ENCODE results near the gene RHOF. TPM values are rescaled to one million over a fixed set of nuclear protein-coding genes. Genes with fewer than 3 reads are reported as not detected.

The RHOF gene
- total RNA-seq, 1 donor from 2014 or later, result 31.9 TPM

DNA sequence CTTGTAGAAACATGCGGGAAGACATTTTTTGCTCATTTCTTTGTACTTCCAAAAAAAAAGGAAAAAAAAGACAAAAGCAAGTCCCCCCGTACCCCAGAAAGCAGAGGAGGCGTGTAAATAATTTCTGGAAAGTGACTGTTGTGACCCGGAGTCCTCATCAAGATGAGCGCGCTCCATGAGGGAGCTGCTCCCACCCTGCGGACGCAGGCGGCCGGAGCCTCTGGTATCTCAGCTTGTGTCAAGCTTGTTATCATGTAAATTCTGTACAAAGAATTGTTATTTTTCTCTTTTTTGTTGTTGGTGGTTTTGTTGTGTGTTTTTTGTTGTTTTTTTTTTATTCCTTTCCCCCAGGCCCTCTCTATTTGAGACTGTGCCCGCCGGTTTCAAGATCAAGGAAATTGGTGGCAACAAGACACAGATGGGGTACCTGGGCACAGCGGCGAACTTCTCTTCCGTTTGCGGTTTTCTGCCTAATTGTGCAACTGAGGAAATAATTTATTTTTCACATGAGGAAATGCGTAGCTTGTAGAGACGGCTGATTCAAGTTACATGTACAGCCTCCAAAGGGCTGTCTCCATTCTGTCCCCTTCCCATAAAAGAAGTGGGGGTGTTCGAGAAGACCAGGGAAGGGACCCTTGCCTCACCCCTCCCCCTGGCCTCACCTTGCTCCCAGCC is 38.2 kb upstream of the RHOF start:
- no peak overlapping the region for H3K4me2 ChIP-seq (ENCODE audit: low read length)
- Mint-ChIP-seq H3K27me3 (ENCODE audit: low read depth, unreplicated experiment) (peaks cover 3% of the 10 kb centered on the region), H3K36me3 (ENCODE audit: low read depth, unreplicated experiment) (peaks cover 24% of the 10 kb centered on the region), H3K9me3 (ENCODE audit: unreplicated experiment) (no peaks in the 10 kb centered on the region), H3K4me1 (ENCODE audit: low read depth, unreplicated experiment) (no peaks in the 10 kb centered on the region), H3K27ac (ENCODE audit: unreplicated experiment) (no peak overlapping the region), H3K4me3 (ENCODE audit: unreplicated experiment) (no peak overlapping the region)
- FAIRE-seq (no peak), DNase-seq (ENCODE audit: low read depth) (no peak)
- H4K20me1 ChIP-seq (ENCODE audit: insufficient read depth, low read length), result peaks cover 18% of the 10 kb centered on the region
- no peaks in the 10 kb centered on the region for H3K79me2 ChIP-seq (ENCODE audit: insufficient read depth, low read length)
- no peaks in the 10 kb centered on the region for H3K4me1 ChIP-seq (ENCODE audit: insufficient read depth, low read length)
- no peak overlapping the region for H2AFZ ChIP-seq (ENCODE audit: low read depth, low read length)
- TF ChIP-seq EZH2 (IDR thresholded peaks at IDR 0.05; ENCODE audit: insufficient read depth, low read length) (no peak), CTCF (IDR thresholded peaks at IDR 0.05; ENCODE audit: insufficient read depth, low read depth, low read length) (no peak)
- H3K36me3 ChIP-seq (ENCODE audit: insufficient read depth, low read length), result peaks cover 30% of the 10 kb centered on the region
- no peak overlapping the region for H3K9ac ChIP-seq (ENCODE audit: low read length)
- no peaks in the 10 kb centered on the region for H3K9me3 ChIP-seq (ENCODE audit: insufficient read depth, low read depth, low read length)
- no peak overlapping the region for H3K27ac ChIP-seq (ENCODE audit: low read depth, low read length)
- H3K4me3 ChIP-seq (ENCODE audit: insufficient read depth, low read depth, low read length), result no peak overlapping the region
- H3K27me3 ChIP-seq (ENCODE audit: insufficient read depth, low read length), result no peaks in the 10 kb centered on the region

- DNase-seq (ENCODE audit: low read depth), result no peak
- Mint-ChIP-seq H3K27me3 (ENCODE audit: low read depth, unreplicated experiment) (no peaks in the 10 kb centered on the region), H3K9me3 (ENCODE audit: unreplicated experiment) (no peaks in the 10 kb centered on the region), H3K36me3 (ENCODE audit: low read depth, unreplicated experiment) (peaks cover 26% of the 10 kb centered on the region), H3K27ac (ENCODE audit: unreplicated experiment) (no peak overlapping the region), H3K4me3 (ENCODE audit: unreplicated experiment) (no peak overlapping the region), H3K4me1 (ENCODE audit: low read depth, unreplicated experiment) (no peaks in the 10 kb centered on the region)
- H3K9me3 ChIP-seq (ENCODE audit: insufficient read depth, low read depth, low read length), result no peaks in the 10 kb centered on the region
- no peak overlapping the region for H2AFZ ChIP-seq (ENCODE audit: low read depth, low read length)
- no peaks in the 10 kb centered on the region for H3K4me1 ChIP-seq (ENCODE audit: insufficient read depth, low read length)
- peaks cover 18% of the 10 kb centered on the region for H4K20me1 ChIP-seq (ENCODE audit: insufficient read depth, low read length)
- no peak overlapping the region for H3K9ac ChIP-seq (ENCODE audit: low read length)
- no peak overlapping the region for H3K27ac ChIP-seq (ENCODE audit: low read depth, low read length)
- no peak overlapping the region for H3K4me3 ChIP-seq (ENCODE audit: insufficient read depth, low read depth, low read length)
- FAIRE-seq, result no peak
- peaks cover 32% of the 10 kb centered on the region for H3K36me3 ChIP-seq (ENCODE audit: insufficient read depth, low read length)
- H3K79me2 ChIP-seq (ENCODE audit: insufficient read depth, low read length), result no peaks in the 10 kb centered on the region
- no peak overlapping the region for H3K4me2 ChIP-seq (ENCODE audit: low read length)
- no peak for TF ChIP-seq EZH2 (IDR thresholded peaks at IDR 0.05; ENCODE audit: insufficient read depth, low read length)
- TF ChIP-seq CTCF (IDR thresholded peaks at IDR 0.05; ENCODE audit: insufficient read depth, low read depth, low read length), result no peak
- no peaks in the 10 kb centered on the region for H3K27me3 ChIP-seq (ENCODE audit: insufficient read depth, low read length)
These were observed 37.2 kb upstream of the RHOF start for GRCh38 chr12:121830588-121831265.

GRCh38 chr12:121830134-121830533 is 36.6 kb upstream of the RHOF start:
- FAIRE-seq (no peak), DNase-seq (ENCODE audit: low read depth) (no peak)
- no peaks in the 10 kb centered on the region for H3K9me3 Mint-ChIP-seq (ENCODE audit: unreplicated experiment)
- H3K4me1 Mint-ChIP-seq (ENCODE audit: low read depth, unreplicated experiment), result no peaks in the 10 kb centered on the region
- no peaks in the 10 kb centered on the region for H3K27me3 Mint-ChIP-seq (ENCODE audit: low read depth, unreplicated experiment)
- peaks cover 19% of the 10 kb centered on the region for H4K20me1 ChIP-seq (ENCODE audit: insufficient read depth, low read length)
- no peak overlapping the region for H3K4me2 ChIP-seq (ENCODE audit: low read length)
- no peak overlapping the region for H3K4me3 ChIP-seq (ENCODE audit: insufficient read depth, low read depth, low read length)
- H3K9ac ChIP-seq (ENCODE audit: low read length), result no peak overlapping the region
- H3K9me3 ChIP-seq (ENCODE audit: insufficient read depth, low read depth, low read length), result no peaks in the 10 kb centered on the region
- no peak for TF ChIP-seq CTCF (IDR thresholded peaks at IDR 0.05; ENCODE audit: insufficient read depth, low read depth, low read length)
- no peak for TF ChIP-seq EZH2 (IDR thresholded peaks at IDR 0.05; ENCODE audit: insufficient read depth, low read length)
- H2AFZ ChIP-seq (ENCODE audit: low read depth, low read length), result no peak overlapping the region
- no peaks in the 10 kb centered on the region for H3K27me3 ChIP-seq (ENCODE audit: insufficient read depth, low read length)
- H3K79me2 ChIP-seq (ENCODE audit: insufficient read depth, low read length), result no peaks in the 10 kb centered on the region
- no peaks in the 10 kb centered on the region for H3K4me1 ChIP-seq (ENCODE audit: insufficient read depth, low read length)
- H3K4me3 Mint-ChIP-seq (ENCODE audit: unreplicated experiment), result no peak overlapping the region
- no peak overlapping the region for H3K27ac Mint-ChIP-seq (ENCODE audit: unreplicated experiment)
- H3K36me3 Mint-ChIP-seq (ENCODE audit: low read depth, unreplicated experiment), result peaks cover 26% of the 10 kb centered on the region
- peaks cover 32% of the 10 kb centered on the region for H3K36me3 ChIP-seq (ENCODE audit: insufficient read depth, low read length)
- H3K27ac ChIP-seq (ENCODE audit: low read depth, low read length), result no peak overlapping the region

Data from astrocyte (in vitro differentiated cells and primary cell).